Right kidney (tissue), 1 donor: Measurements from ENCODE around the gene SATB2.

ENCODE experiments used
- DNase-seq: peaks from one replicate; pipeline ENCODE4 v3.0.0-alpha.2; 2016

The SATB2 gene

GRCh38 chr2:199405241-199405640 is 52.5 kb downstream of the SATB2 start:
- no peak for DNase-seq

DNA sequence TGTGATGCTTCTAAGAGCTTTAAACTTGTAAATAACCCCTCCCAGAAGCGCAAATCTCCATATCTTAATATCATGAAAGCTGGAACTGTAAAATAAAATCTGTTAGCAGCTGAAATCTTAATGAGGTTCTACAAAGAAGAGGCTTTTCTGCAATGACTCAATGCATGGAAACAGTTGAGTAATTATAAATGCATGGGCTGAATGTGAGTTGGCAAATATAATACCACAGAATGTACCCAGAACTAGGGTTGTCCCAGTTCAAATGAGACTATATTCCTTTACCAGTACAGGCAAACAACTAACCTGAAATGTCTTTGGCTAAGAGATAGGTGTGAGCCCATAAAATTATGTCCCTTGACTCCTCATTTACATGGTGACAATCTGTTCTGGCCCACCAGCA is 52.9 kb downstream of the SATB2 start:
- no peak for DNase-seq

DNA sequence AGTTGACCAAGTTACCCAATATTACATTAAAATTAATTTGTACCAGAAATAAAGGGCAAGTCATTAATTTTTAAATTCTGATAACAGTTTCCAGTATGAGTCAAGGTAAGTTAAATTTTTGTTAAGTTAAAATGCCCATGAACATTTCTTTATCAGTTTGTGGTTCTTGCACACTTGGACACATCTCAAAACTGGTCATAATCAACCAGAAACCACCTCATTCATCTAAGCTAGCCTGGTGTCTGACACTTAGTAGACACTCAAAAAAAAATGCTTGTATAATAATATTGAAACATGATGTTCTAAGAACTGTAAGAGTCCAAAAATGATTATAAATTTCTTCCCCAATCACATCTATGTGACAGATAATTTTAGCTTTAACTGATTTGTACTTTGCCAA is 62.4 kb downstream of the SATB2 start:
- no peak for DNase-seq

DNA sequence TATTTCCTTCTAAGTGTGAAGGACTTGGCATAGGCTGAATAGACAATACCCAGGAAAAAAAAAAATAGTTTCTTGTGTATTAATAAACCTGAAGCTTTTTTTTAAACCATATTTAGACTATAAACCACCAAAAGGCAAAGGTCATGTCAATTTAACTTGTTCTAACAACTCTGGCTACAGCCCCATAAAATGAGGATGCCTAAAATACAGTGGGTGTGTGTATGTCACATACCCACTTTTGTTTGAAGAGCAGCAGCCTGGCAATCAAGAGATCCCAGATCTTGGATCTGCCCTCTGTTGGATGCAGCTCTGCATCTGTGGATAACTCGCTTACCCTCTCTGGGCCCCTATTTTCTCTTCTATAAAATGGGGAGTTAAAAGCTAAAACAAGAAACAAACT is 65.4 kb downstream of the SATB2 start:
- DNase-seq: no peak

DNA sequence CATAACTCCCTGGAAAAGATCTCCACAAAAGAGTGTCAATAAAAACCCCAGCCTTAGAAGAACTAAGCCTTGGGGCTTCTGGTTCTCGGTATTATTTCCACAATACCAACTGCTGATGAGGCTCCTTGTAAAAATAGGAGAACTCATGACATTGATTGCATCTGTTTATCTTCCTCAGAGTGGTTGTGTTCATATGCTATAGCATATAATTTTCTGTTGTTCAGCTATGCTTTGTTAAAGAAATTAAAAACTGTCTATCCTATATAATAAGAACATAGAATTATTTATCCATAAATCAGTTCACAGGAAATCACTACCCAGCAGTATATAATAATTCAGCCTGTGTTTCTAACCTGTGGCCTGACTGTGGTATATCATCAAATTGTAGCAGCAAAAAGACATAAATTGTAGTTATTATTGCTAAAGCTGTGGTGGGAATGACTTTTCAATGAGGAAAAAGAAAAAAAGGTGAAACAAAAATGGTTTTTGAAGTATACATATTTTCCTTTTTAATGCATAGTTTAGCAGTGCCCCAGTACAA is 68.9 kb downstream of the SATB2 start:
- no peak for DNase-seq

DNA sequence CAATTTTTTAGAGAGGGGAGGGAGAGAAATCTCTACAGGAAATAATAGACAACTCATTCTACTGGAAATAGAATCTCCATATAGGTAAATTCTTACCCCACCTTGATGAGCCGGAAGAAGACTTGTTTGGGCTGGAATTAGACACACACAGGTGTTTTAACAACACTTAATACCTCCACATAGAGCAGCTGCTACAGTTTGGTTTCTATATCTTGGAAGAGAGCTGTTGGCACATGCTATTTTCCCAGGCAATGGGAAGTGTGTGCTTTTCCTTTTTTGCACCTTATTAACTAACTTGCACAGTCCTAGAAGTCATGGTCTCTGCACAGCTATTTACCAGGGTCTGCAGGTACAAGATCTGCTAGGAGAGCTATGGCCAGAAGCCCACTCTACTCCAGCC is 73.7 kb downstream of the SATB2 start:
- DNase-seq: no peak

DNA sequence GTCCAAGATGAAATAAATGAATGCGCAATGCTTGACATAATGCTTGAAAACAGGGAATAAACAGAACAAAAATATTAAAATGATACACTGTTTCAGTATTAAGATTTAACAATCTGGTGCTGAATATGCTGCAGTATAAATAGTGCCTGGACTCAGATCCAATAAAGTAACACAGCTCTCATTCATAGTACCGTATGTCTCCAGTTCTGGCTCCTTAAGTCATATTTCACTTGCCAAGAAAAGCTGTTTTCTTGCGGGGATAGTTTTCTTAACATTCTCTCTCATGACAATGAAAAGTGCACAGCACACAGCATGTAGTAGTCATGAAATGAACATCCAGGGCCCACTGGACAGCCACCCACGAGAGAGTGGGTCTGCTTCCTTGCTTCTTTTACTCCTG is 74.7 kb downstream of the SATB2 start:
- no peak for DNase-seq

- DNase-seq: no peak
Observed at GRCh38 chr2:199382091-199382490, 75.6 kb downstream of the SATB2 start.

DNA sequence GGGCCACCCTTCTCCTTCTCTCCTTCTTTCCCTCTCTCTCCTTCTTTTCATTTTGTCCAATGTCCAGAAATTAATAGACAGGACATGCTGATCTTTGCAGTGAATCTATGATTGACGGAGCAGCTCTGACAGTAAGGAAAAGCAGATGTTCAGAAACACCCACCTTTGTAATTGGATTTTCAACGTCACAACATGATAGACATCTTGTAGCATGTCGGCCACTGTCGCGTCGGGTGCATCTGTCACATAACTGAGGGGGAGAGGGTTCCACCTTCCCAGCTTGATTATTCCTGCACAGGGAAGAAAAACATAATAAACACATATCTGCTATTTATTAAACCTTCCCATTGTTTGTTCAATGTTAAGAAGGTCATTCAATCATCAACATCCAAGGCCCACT is 76.2 kb downstream of the SATB2 start:
- DNase-seq: no peak

GRCh38 chr2:199378948-199379650 is 78.6 kb downstream of the SATB2 start:
- no peak for DNase-seq

GRCh38 chr2:199370150-199370780 is 87.5 kb downstream of the SATB2 start:
- DNase-seq: no peak

GRCh38 chr2:199366406-199366805 is 91.3 kb downstream of the SATB2 start:
- DNase-seq: no peak

DNA sequence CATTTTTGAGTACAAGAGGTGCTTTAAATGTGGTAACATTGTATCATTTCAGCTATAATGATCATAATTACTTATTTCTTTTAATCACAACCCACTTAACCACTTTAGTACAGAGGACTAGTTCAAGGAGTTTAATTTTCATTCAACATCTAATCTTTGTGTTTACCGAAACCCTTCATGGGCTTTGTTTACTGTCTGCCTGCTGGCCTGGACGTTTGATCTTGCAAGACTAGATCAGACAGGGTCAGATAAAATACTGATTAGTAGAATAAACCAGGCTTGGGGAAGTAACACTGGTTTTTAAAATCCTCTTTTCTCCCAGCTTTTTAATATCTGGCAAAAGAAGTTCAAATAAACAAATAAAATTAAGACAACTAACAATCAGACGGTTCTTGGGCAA is 93.6 kb downstream of the SATB2 start:
- DNase-seq: no peak

- DNase-seq: no peak
Observed at GRCh38 chr2:199356412-199356811, 101.3 kb downstream of the SATB2 start.

DNA sequence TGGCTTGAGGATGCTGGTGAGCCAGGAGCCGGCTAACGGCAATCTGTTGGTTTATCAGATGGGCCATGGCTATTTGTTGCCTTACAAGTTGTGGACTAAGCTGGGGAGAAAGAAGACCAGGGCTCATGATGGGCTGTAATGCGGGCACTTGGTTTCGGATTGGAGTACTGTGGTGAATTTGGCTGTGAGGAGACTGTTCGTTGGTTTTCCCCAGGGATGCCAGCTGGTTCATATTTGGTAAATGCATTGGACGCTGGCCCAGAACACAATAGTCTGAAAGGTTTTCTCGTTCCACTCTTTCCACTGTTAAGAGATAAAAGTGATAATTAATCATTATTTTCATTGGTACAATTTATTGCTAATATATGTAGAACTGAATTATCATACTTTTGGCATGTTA is 108.9 kb downstream of the SATB2 start:
- DNase-seq: no peak

DNA sequence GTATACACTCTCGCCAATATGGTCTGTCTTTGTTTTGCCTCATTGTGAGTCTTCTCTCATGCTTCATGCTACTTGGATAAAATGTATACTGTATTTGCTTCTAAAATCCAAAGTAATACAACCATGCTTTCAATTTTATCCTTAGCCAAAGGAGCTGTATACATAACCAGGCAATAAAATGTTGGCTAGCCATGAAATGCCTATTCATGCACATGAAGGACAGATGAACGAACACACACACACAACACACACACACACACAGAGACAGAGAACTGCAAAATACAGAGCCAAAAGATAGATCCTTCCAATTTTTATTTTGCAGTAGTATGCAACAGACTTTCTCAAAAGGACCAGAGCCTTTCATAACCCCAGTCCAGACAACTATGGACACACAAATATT is 113.7 kb downstream of the SATB2 start:
- DNase-seq: no peak

DNA sequence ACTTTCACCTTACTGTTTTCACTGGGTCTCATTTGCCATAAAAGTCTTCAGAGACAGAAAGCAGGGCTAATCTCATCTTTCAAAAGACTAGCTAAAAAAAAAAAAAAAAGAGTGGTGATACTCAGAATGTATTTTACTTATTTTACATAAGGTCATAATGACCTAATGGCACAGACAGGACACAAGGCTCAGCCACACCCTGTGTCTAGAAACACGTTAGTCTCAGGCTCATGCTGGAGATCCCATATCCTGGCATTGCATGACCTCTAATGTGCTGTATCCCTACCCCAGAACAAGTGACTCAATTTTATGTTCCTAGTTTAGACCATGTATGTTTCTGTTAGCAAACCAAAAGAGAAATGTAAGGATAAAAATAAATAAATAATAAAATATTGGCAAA is 115.4 kb downstream of the SATB2 start:
- DNase-seq: no peak

DNA sequence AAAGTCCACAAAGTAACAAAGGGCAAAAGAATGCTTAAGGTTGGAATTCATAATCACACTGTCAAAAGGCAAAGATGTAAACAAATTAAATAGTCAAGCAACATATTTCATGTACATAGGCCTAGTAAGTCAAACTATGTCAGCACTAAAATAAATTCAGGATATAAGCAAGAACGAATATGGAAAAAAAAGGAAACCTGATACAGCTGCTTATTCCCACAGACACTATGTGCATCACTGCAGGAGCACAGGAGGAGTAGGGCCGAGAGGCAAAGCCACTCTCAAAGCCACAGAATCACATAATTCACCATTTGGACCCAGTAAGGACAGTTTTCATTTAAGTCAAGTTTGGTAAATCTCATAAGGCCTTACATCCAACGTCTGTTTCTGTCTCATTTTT is 116.6 kb downstream of the SATB2 start:
- DNase-seq: no peak

- DNase-seq: no peak
Observed at GRCh38 chr2:199339891-199340605, 117.7 kb downstream of the SATB2 start.

- DNase-seq: no peak
Observed at GRCh38 chr2:199336546-199336945, 121.2 kb downstream of the SATB2 start.

DNA sequence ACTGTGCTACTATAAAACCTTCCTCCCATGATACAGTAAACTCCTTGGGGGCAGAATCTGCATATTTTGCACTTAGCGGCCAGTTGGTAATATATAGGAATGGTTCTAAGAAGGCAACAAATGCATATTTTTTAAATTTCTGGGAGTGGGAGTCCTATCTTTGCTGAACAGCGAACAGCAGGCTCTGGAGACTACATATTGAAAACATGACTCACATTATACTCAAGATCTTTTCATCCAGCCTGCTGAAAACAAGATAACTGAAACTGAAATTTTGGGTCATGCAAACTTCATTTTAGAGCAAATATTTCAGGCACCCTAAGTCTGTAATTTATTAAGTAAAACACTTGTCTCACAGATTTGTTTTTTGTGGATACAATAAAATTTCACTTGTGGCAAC is 122.2 kb downstream of the SATB2 start:
- no peak for DNase-seq

GRCh38 chr2:199329466-199329865 is 128.3 kb downstream of the SATB2 start:
- no peak for DNase-seq

DNA sequence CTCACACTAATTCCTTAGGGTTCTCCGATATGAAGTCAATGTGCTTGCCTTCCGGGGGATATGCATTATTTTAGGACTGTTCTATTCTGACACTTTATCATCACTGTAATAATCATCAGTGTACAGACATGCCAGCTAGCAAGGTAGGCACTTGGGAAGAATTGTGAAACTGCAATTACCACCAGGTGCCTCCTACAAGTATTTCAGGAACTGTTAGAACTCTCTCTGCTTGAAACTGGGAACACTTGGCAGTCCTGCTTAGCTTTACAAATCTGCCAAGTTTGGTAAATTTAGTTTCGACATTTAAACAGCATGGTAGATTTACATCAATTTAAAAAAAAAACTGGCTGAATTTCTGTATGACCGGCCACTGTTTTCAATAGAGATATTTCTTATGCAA is 128.7 kb downstream of the SATB2 start:
- DNase-seq: no peak

- no peak for DNase-seq
Observed at GRCh38 chr2:199325881-199326280, 131.9 kb downstream of the SATB2 start.
